Lower leg skin (tissue), 3 donors: ENCODE data around the gene ABTB2.

ENCODE experiments used
- POLR2A ChIP-seq, 2 donors: fragments of 450-650 bp; IDR thresholded peaks; one replicate each; pipeline ENCODE4 v1.6.1; 2016 to 2017; ENCODE audit warnings: antibody characterized with exemption in 2 of 2, mild to moderate bottlenecking in 1 of 2, moderate library complexity in 1 of 2
- TF ChIP-seq, protein P1 (sequence below), 3 donors: fragments of 450-650 bp; IDR thresholded peaks; one replicate each; pipeline ENCODE4 v1.5.1; 2016; ENCODE audit warnings: antibody characterized with exemption in 3 of 3, mild to moderate bottlenecking in 3 of 3, moderate library complexity in 2 of 3

DNA sequence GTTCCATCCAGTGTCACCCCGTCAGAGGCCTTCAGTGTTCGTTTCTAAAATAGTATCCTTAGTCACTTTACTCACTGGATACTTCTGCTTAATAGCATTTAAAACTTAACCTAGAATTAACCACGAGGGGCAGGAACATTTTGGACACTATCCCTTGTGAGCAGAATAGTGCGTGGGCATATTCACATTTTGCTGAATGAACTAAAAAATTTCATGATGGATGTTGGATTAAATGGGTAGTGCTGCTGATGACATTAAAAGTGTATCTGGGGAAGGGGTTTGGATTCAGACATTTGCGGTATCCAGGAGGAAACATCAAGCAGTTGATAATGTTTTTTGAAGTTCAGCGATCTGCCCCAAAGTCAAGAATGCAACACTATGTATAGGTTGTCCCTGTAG is 253.1 kb downstream of the ABTB2 start:
- TF ChIP-seq, protein P1, sequence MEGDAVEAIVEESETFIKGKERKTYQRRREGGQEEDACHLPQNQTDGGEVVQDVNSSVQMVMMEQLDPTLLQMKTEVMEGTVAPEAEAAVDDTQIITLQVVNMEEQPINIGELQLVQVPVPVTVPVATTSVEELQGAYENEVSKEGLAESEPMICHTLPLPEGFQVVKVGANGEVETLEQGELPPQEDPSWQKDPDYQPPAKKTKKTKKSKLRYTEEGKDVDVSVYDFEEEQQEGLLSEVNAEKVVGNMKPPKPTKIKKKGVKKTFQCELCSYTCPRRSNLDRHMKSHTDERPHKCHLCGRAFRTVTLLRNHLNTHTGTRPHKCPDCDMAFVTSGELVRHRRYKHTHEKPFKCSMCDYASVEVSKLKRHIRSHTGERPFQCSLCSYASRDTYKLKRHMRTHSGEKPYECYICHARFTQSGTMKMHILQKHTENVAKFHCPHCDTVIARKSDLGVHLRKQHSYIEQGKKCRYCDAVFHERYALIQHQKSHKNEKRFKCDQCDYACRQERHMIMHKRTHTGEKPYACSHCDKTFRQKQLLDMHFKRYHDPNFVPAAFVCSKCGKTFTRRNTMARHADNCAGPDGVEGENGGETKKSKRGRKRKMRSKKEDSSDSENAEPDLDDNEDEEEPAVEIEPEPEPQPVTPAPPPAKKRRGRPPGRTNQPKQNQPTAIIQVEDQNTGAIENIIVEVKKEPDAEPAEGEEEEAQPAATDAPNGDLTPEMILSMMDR (IDR thresholded peaks at IDR 0.05): no peak
- TF ChIP-seq POLR2A (IDR thresholded peaks at IDR 0.05): no peak
